ENCODE results near the gene TSSK2. TPM values are rescaled to one million over a fixed set of nuclear protein-coding genes. Genes with fewer than 3 reads are reported as not detected.

Gene TSSK2
- total RNA-seq, 1 donor from 2014 or later: not detected

- no peak overlapping the region for H3K4me3 ChIP-seq
- no peak for DNase-seq (ENCODE audit: extremely low spot score in 2 of 2)
- intact Hi-C loops (cut with DNase I): no loop called here
- H3K9me3 ChIP-seq: no peaks in the 10 kb centered on the region
- no peaks in the 10 kb centered on the region for H3K27me3 ChIP-seq
- H3K36me3 ChIP-seq: no peaks in the 10 kb centered on the region
- TF ChIP-seq CTCF (IDR thresholded peaks at IDR 0.05) (no peak), POLR2AphosphoS5 (IDR thresholded peaks at IDR 0.05; ENCODE audit: insufficient read depth in 1 of 2, low read depth in 1 of 2) (no peak), POLR2A (IDR thresholded peaks at IDR 0.05) (no peak)
- peaks cover 50% of the 10 kb centered on the region for H3K4me1 ChIP-seq
- no peak overlapping the region for H3K27ac ChIP-seq
Measured at GRCh38 chr22:19123936-19124335, 7.2 kb upstream of the TSSK2 start.

- Histone ChIP-seq H3K27me3 (no peaks in the 10 kb centered on the region), H3K36me3 (no peaks in the 10 kb centered on the region), H3K4me1 (peaks cover 48% of the 10 kb centered on the region), H3K9me3 (no peaks in the 10 kb centered on the region), H3K4me3 (no peak overlapping the region), H3K27ac (no peak overlapping the region)
- TF ChIP-seq POLR2AphosphoS5 (IDR thresholded peaks at IDR 0.05; ENCODE audit: insufficient read depth in 1 of 2, low read depth in 1 of 2) (no peak), CTCF (IDR thresholded peaks at IDR 0.05) (no peak), POLR2A (IDR thresholded peaks at IDR 0.05) (no peak)
- no peak for DNase-seq (ENCODE audit: extremely low spot score in 2 of 2)
- intact Hi-C loops (cut with DNase I): no loop called here
Measured at GRCh38 chr22:19124377-19124776, 6.7 kb upstream of the TSSK2 start.

- intact Hi-C loops (cut with DNase I): no loop called here
- peaks cover 45% of the 10 kb centered on the region for H3K4me1 ChIP-seq
- TF ChIP-seq CTCF (IDR thresholded peaks at IDR 0.05): no peak
- H3K9me3 ChIP-seq: no peaks in the 10 kb centered on the region
- DNase-seq (ENCODE audit: extremely low spot score in 2 of 2): no peak
- H3K27ac ChIP-seq: no peak overlapping the region
- H3K36me3 ChIP-seq: no peaks in the 10 kb centered on the region
- H3K4me3 ChIP-seq: no peak overlapping the region
- no peaks in the 10 kb centered on the region for H3K27me3 ChIP-seq
Measured at GRCh38 chr22:19125011-19125410, 6.1 kb upstream of the TSSK2 start.

- intact Hi-C loops (cut with DNase I): no loop called here
- no peak overlapping the region for H3K4me3 ChIP-seq
- no peaks in the 10 kb centered on the region for H3K36me3 ChIP-seq
- TF ChIP-seq CTCF (IDR thresholded peaks at IDR 0.05) (no peak), POLR2A (IDR thresholded peaks at IDR 0.05) (no peak)
- no peaks in the 10 kb centered on the region for H3K27me3 ChIP-seq
- no peak for DNase-seq (ENCODE audit: extremely low spot score in 2 of 2)
- peaks cover 43% of the 10 kb centered on the region for H3K4me1 ChIP-seq
- no peak overlapping the region for H3K27ac ChIP-seq
- H3K9me3 ChIP-seq: no peaks in the 10 kb centered on the region
Measured at GRCh38 chr22:19125474-19126308, 5.4 kb upstream of the TSSK2 start.
